GM21367 (cell line): ENCODE measurements around the gene ZNF397.
"Not testable (repeated sequence)": the region's sequence is repeated elsewhere in the genome, so short reads cannot be mapped to it uniquely, and the experiment has no call there.

Experiments
- ATAC-seq: cut with Tn5 transposase; IDR thresholded peaks from one replicate; pipeline ENCODE4 v1.9.1; 2021; ENCODE audit not compliant: unreplicated experiment

The ZNF397 gene

DNA sequence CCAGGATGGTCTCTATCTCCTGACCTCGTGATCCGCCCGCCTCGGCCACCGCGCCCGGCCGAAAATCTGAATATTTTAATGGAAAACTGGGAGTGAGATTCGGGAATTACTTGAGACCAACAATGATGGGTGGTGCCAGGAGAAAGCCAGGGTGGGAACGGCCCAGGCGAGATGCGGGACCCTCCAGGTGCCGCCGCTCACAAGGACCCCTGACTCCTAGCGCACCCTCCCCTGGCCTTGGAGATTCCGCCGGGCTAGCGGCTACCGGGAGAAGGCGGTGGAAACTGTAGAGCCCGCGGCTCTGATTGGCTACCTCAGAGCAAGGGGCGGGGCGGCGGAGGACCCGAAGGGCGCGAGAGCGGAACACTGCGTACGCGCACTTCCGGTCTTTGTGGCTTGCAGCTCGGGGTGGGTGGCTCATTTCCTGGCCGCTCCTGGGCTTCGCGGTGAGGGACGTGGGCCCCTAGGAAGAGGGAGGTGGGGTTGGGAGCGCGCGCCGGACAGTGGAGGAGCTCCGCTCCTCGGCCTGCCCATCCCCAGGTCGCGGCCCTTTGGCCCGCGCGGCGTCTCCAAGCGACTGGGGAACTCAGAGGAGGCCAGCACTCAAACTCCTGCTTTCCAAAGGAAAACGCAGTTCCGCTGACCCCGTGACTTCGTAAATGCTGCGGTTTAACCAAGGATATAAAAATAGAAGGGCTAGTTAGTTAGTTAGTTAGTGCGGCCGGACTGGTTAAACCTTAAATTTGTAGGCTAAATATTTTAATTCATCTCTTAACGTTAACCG is at the start of gene ZNF397:
TSS of gene ZNF397 (plus strand) at position 371 of the 784 bp plus-strand sequence. CDS start 1,437 bp downstream, outside the sequence.
- ATAC-seq = peak; percentile 98

- ATAC-seq = no peak
Measured at GRCh38 chr18:35191698-35192025, 49.2 kb upstream of the ZNF397 start.

DNA sequence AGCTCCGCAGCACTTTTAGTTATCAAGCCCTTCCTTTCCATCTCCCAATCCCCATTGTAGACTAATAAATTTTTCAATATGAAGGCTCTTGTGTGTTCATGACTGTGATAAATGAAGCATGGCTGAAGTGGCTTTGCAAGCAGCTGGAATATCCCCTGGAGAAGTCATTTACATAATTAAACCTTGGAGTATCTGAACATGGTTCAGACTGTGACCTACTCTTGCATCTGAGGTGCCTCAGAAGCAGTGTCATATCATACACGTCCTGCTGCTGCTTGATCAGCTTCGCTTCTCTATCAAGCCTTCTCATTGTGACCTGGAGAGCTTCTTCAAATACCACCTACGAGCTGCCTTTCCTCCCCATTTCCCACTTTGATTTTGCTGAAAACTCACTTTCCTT is 48.4 kb upstream of the ZNF397 start:
- ATAC-seq = no peak

DNA sequence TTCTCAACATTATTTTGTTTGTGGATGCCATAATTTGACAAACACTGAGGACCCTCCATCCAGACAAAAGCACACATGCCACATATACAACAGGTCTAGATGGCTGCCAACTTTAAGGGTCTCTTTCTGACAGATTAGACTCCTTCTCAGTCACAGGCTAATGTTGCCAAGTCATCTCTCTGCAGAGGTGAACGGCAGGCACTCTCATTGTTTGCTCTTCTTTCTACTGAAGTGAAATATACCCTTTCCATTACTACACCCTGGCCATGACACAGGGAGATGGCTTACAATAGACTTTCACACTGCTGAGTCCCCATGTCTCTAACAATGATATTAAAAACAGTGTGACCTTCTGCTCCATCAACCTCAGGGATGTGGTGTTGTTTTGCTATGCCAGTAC is 47.5 kb upstream of the ZNF397 start:
- ATAC-seq = no peak

DNA sequence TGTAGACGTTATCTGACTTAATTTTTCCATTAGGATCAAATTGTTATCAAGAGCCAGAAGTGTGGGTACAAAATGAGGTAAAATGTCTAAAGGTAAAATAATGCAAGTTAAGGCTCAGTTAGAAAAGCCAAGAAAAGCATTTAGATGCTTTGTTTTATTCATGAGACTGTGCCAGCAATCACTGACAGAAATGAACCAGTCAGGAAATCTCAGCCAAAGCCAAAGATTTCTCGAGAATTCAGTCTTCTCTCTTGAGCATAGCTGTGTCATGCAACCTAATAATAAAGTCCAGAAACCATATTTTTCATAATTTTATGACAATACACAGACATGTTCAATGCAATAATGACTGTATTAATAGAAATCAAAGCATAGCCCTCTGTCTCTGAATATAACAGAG is 43.5 kb upstream of the ZNF397 start:
- no peak for ATAC-seq

- ATAC-seq = no peak
Measured at GRCh38 chr18:35201256-35201931, 39.4 kb upstream of the ZNF397 start.

GRCh38 chr18:35203067-35203466 is 37.8 kb upstream of the ZNF397 start:
- ATAC-seq = no peak

- ATAC-seq = no peak
Measured at GRCh38 chr18:35205199-35205712, 35.6 kb upstream of the ZNF397 start.

GRCh38 chr18:35205746-35206458 is 34.9 kb upstream of the ZNF397 start:
- ATAC-seq = not testable (repeated sequence)

DNA sequence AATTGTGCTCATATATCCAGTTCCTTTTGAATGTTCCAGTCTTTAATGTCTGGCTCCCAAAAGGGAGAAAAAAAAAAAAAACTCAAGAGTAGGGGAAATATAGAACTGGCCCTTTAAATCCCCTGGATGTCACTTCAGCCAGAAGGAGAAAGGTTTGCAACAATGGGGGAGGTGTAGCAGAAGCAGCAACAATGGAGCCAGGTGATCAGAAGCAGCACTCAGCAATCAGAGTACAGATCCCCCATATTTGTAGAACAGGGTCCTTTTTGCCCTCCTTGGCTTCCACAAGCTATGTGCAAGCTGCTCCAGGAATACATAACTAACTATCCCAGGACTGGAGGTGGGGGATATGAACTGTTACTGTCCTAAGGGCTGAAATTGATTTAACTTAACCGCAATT is 25.8 kb upstream of the ZNF397 start:
- ATAC-seq = no peak

GRCh38 chr18:35216611-35217010 is 24.2 kb upstream of the ZNF397 start:
- ATAC-seq = not testable (repeated sequence)

DNA sequence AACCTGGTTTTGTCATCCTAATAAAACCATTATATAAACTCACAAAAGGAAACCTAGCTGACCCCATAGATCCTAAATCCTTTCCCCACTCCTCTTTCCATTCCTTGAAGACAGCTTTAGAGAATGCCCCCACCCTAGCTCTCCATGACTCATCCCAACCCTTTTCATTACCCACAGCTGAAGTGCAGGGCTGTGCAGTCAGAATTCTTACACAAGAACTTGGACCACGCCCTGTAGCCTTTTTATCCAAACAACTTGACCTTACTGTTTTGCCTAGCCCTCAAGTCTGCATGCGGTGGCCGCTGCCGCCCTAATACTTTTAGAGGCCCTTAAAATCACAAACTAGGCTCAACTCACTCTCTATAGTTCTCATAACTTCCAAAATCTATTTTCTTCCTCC is 21.5 kb upstream of the ZNF397 start:
- not testable (repeated sequence) for ATAC-seq

GRCh38 chr18:35220424-35220823 is 20.4 kb upstream of the ZNF397 start:
- no peak for ATAC-seq

- no peak for ATAC-seq
Measured at GRCh38 chr18:35223797-35224196, 17.0 kb upstream of the ZNF397 start.

- ATAC-seq = no peak
Measured at GRCh38 chr18:35227254-35227653, 13.6 kb upstream of the ZNF397 start.

- ATAC-seq = peak; percentile 87
Measured at GRCh38 chr18:35231052-35231451, 9.8 kb upstream of the ZNF397 start.

DNA sequence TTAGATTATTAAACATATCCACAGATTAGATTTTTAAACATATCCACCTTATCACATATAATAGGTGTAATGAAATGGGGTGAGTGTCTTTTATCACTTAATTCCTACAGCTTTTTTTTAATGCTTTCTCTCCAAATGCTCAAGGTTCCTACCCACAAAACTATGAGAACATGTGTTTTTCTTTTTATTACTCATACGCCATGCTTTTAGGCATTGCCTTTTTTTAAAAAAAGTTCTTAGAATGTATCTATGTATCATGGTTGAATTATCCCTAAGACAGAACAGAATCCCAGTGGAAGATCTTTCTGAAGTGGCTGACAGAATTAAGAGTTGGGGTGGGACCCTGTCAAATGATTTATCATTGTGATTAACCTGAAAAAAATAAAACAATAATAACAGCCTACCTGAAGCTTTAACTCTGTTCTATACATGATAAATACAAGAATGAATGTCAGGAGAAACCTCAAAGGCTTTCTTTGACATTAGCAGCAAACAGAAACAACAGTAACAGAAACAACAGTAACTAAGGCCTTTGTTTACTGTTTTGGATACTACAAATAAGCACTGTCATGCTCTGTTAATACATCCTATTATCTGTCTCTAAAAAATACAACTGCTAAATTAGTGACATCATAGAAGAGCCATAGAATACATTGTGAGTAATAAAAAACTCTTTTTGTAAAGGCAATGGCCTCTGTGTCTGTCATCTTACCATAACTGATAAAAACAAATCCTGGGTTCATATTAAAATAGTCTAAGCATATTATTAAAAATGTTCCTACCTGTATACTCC is 4.1 kb upstream of the ZNF397 start:
- no peak for ATAC-seq

GRCh38 chr18:35239314-35239713 is 1.5 kb upstream of the ZNF397 start:
- ATAC-seq = no peak

DNA sequence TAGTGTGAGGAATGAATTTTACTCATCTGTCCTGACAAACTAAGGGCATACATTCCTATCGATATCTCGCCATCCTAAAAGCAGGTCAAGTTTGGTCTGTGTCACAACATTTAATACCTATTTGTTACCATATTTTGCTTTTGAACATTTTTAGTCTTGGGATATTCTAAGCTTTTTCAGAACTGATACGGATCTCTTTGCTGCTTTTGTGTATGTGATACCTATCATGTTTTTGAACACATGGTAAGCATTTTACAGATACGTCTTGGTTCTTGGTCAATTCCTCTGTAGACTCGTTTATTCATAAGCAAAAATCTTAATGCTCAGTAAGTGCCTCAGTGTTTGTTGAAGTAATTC is 592 bp downstream of the ZNF397 start:
- ATAC-seq = no peak

GRCh38 chr18:35242426-35242825 is 1.6 kb downstream of the ZNF397 start:
- no peak for ATAC-seq

DNA sequence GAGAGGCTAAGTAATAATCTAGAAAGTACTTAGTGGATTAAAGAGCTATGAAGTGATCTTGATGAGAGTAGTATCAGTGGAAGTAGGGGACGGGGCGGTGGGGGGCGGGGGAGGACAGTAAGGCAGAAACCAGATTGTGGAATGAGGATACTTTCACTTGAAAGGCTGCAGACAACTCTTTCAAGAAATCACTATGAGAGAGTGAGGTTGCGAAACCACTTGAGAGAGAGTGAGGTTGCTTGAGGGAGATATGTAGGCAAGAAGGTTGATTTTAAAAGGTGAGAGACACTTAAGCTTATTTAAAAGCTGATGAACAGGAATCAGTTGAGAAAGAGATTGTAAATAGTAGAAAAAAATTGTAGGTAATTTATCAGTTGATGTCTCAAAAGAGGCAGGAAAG is 3.8 kb downstream of the ZNF397 start:
- no peak for ATAC-seq
